Epithelial cell of esophagus (primary cell): ENCODE measurements around the gene TMEM171.

Source experiments
- DNase-seq: peaks from one replicate; pipeline ENCODE4 v3.0.0; 2010; ENCODE audit warnings: low read depth
- H3K4me3 ChIP-seq: 2 replicates; pipeline ENCODE4 v1.5.1; 2011; ENCODE audit warnings: mild to moderate bottlenecking, low read length, control low read depth
- TF ChIP-seq, protein P1 (sequence below): IDR thresholded peaks from 2 replicates; pipeline ENCODE4 v1.5.1; 2011; ENCODE audit warnings: low read depth, mild to moderate bottlenecking, low read length, control low read depth, inconsistent platforms; ENCODE audit not compliant: insufficient read depth; ENCODE audit errors: missing control alignments

The TMEM171 gene

DNA sequence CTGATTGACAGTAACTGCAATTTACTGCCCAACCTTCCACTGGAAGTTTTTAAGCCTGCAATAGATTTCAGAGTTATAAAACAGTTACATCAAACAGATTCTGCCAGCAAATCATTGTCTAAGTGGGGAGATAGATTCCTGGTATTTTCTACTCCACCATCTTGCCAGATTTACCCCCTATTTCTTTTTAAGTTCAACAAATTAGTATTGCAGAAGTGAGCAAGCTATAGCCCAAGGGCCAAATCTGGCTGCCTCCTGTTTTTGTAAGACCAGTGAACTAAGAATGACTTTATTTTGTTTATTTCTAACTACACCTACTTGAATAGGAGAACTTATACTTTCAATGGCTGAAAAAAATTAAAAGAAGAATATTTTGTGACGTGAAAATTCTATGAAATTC is 8.8 kb upstream of the TMEM171 start:
- no peak for DNase-seq
- TF ChIP-seq, protein P1, sequence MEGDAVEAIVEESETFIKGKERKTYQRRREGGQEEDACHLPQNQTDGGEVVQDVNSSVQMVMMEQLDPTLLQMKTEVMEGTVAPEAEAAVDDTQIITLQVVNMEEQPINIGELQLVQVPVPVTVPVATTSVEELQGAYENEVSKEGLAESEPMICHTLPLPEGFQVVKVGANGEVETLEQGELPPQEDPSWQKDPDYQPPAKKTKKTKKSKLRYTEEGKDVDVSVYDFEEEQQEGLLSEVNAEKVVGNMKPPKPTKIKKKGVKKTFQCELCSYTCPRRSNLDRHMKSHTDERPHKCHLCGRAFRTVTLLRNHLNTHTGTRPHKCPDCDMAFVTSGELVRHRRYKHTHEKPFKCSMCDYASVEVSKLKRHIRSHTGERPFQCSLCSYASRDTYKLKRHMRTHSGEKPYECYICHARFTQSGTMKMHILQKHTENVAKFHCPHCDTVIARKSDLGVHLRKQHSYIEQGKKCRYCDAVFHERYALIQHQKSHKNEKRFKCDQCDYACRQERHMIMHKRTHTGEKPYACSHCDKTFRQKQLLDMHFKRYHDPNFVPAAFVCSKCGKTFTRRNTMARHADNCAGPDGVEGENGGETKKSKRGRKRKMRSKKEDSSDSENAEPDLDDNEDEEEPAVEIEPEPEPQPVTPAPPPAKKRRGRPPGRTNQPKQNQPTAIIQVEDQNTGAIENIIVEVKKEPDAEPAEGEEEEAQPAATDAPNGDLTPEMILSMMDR: no peak
- H3K4me3 ChIP-seq: no peak overlapping the region

- no peak for DNase-seq
- no peak overlapping the region for H3K4me3 ChIP-seq
- TF ChIP-seq, protein P1: no peak
These were observed 8.0 kb upstream of the TMEM171 start for GRCh38 chr5:73112359-73112758.

- no peak for DNase-seq
- H3K4me3 ChIP-seq: no peak overlapping the region
- TF ChIP-seq, protein P1: no peak
These were observed 6.2 kb upstream of the TMEM171 start for GRCh38 chr5:73114044-73114688.

DNA sequence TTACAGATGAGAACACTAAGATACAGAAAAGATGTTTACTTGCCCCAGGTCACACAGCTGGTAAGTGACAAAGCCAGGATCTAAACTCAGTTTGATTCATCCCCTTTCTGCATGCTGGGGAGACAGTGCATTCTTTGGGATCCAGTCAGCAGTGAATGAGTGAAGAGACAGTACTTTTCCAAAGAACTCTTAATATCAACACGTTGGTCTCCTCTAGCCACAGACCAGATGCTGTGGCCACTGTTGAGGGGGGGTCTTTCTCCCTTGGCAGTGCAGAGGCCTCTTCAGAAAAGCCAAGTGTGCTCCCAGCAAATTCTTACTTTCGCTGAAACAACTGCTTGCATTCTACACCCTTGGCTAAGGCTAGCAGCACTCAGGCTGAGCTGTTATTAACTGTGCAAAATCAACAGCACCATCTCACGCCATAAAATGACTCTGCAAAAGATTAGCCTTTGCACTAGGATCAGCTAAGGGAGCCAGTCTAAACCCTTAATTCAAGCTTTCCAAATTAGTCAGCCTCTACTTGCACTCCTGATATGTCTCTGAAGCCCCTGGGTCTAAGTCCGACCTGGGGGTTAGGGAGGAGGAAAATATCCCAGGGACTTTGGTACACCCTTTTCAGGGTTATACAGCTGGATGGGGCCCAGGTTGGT is 4.8 kb upstream of the TMEM171 start:
- TF ChIP-seq, protein P1: no peak
- H3K4me3 ChIP-seq: no peak overlapping the region
- peak; percentile 58 for DNase-seq

DNA sequence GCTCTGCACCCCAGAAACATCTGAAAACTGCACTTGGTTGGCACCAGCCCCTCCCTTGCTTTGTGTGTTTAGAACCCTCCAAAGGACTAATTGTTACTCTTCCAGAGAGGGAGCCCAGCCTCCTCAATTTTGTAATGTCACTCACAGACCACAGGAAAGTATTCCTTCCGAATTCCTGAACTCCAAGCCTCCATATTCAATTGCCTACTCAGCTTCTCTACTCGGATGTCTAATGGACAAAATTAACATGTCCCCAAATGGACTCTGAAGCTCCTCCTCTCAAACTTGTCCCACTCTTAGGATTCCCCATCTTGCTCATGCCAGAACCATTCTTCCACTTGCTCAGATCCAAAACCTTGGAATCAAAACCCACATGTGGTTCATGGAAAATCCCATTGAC is 3.9 kb upstream of the TMEM171 start:
- H3K4me3 ChIP-seq: no peak overlapping the region
- TF ChIP-seq, protein P1: no peak
- no peak for DNase-seq

DNA sequence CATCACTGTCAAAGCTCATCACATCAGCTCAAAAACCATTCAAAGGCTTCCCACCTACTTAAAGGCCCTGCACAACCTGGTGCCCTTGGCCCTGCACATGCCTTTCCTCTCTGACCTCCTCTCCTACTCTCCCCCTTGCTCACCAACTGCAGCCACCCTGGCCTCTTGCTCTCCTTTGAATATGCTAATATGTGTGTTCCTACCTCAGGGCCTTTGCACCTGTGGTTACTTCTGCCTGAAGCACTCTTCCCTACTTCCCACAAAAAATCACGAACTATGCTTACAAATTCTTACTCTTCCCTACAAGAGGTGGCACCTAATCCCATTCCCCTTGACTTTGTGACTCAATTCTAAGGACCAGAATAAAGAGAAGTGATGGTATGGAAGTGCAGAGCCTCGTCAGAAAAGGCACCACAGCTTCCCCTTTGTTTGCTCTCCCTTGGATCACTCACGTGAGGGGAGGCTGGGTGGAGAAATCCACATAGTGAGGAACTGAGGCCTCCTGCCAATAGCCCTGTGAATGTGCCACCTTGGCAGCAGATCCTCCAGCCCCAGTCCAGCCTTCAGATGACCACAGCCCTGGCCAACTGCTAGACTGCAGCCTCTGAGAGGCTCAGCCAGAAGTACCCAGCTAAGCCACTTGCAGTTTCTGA is 3.2 kb upstream of the TMEM171 start:
- TF ChIP-seq, protein P1: no peak
- H3K4me3 ChIP-seq: no peak overlapping the region
- no peak for DNase-seq
